H1 (cell line): ENCODE results near the gene SRPK3. TPM values are rescaled to one million over a fixed set of nuclear protein-coding genes. Genes with fewer than 3 reads are reported as not detected.
A peak's percentile ranks its signal among the peaks of the same experiment; 100 is the strongest.

ENCODE experiments used
- CTCF ChIA-PET: fragments of 300-600 bp; sonication (Branson Sonifier 250); formaldehyde crosslinking; loops from one replicate; lab custom pipeline; 2021; ENCODE audit not compliant: partially characterized antibody; lab: Charles Lee
- POLR2A ChIA-PET: fragments of 300-600 bp; sonication (Branson Sonifier 250); formaldehyde crosslinking; loops from one replicate; lab custom pipeline; 2021; ENCODE audit warnings: inconsistent platforms; ENCODE audit not compliant: partially characterized antibody; lab: Charles Lee
- DNase-seq, 2 experiments: peaks; one replicate each; pipeline versions ENCODE4 v3.0.0 to v3.0.0-alpha.2; 2010 to 2022; ENCODE audit warnings: low spot score in 2 of 2, low read depth in 1 of 2, mixed read lengths in 1 of 2
- FAIRE-seq: peaks from 2 replicates; lab custom pipeline; 2011; peaks lifted over from hg19 to GRCh38; lab: Jason Lieb, UNC
- H2AFZ ChIP-seq: 2 replicates; pipeline ENCODE4 v1.8.1; 2012; ENCODE audit warnings: low read length, inconsistent platforms
- H2AK5ac ChIP-seq: 2 replicates; pipeline ENCODE4 v1.6.1; 2013; ENCODE audit warnings: low read depth, low read length
- H2BK120ac ChIP-seq: replicated peaks from 2 replicates; pipeline ENCODE3; 2013; ENCODE audit warnings: low read depth, low read length, inconsistent platforms
- H2BK12ac ChIP-seq: 2 replicates; pipeline ENCODE4 v1.6.1; 2013; ENCODE audit warnings: low read depth, low read length
- H2BK15ac ChIP-seq: 2 replicates; pipeline ENCODE4 v1.6.1; 2013; ENCODE audit warnings: low read length
- H2BK20ac ChIP-seq: 2 replicates; pipeline ENCODE4 v1.6.1; 2013; ENCODE audit warnings: low read length
- H2BK5ac ChIP-seq: 2 replicates; pipeline ENCODE4 v1.6.1; 2013; ENCODE audit warnings: low read depth, low read length
- H3K14ac ChIP-seq: 2 replicates; pipeline ENCODE4 v1.6.1; 2013; ENCODE audit warnings: inconsistent platforms; ENCODE audit not compliant: insufficient read length
- H3K18ac ChIP-seq: 2 replicates; pipeline ENCODE4 v1.6.1; 2013; ENCODE audit warnings: low read length; ENCODE audit errors: extremely low read depth
- H3K23ac ChIP-seq: 2 replicates; pipeline ENCODE4 v1.6.1; 2013; ENCODE audit warnings: inconsistent platforms; ENCODE audit not compliant: insufficient read length
- H3K23me2 ChIP-seq: 2 replicates; pipeline ENCODE4 v1.6.1; 2013; ENCODE audit warnings: low read depth, low read length
- H3K27ac ChIP-seq: 2 replicates; pipeline ENCODE4 v1.6.1; 2011; ENCODE audit warnings: low read depth, low read length, inconsistent platforms
- H3K27me3 ChIP-seq, 4 experiments: replicated peaks in 1 of 4; 1 replicate in 1 of 4; 2 replicates in 3 of 4; pipeline versions ENCODE4 v1.6.1 to v1.8.1; 2011 to 2013; ENCODE audit warnings: low read length in 3 of 4, mild to moderate bottlenecking in 3 of 4, inconsistent platforms in 2 of 4, mixed read lengths in 2 of 4, moderate library complexity in 1 of 4; ENCODE audit not compliant: control insufficient read depth in 3 of 4, insufficient read depth in 3 of 4; ENCODE audit errors: extremely low read depth in 1 of 4
- H3K36me3 ChIP-seq, 4 experiments: 2 replicates each; pipeline versions ENCODE4 v1.6.1 to v1.8.1; 2011 to 2013; ENCODE audit warnings: mild to moderate bottlenecking in 4 of 4, low read length in 3 of 4, moderate library complexity in 2 of 4, control low read depth in 1 of 4, inconsistent platforms in 1 of 4; ENCODE audit not compliant: insufficient read depth in 4 of 4, control insufficient read depth in 2 of 4
- H3K4ac ChIP-seq: replicated peaks from 2 replicates; pipeline ENCODE3; 2013; ENCODE audit warnings: low read length, low read depth, mixed read lengths, inconsistent platforms; ENCODE audit not compliant: insufficient read length
- H3K4me1 ChIP-seq, 4 experiments: replicated peaks in 1 of 4; 1 replicate in 1 of 4; 2 replicates in 3 of 4; pipeline versions ENCODE4 v1.6.1 to v1.8.1; 2011 to 2013; ENCODE audit warnings: low read length in 3 of 4, inconsistent platforms in 2 of 4, mixed read lengths in 1 of 4; ENCODE audit not compliant: insufficient read depth in 4 of 4, control insufficient read depth in 3 of 4
- H3K4me2 ChIP-seq, 2 experiments: 2 replicates each; pipeline versions ENCODE4 v1.6.1 to v1.8.1; 2011 to 2013; ENCODE audit warnings: low read depth in 2 of 2, low read length in 2 of 2, control low read depth in 1 of 2, inconsistent platforms in 1 of 2, mild to moderate bottlenecking in 1 of 2; ENCODE audit not compliant: insufficient read depth in 1 of 2
- H3K4me3 ChIP-seq, 4 experiments: fragments of 200-600, 300-600 bp in 1 of 4; sonication (generic), shearing (Covaris generic), sonication (Bioruptor Twin) in 1 of 4; 2 replicates each; pipeline versions ENCODE4 v1.5.1 to v1.8.1; 2011 to 2016; ENCODE audit warnings: low read length in 4 of 4, low read depth in 3 of 4, control low read depth in 2 of 4, inconsistent platforms in 2 of 4, mild to moderate bottlenecking in 2 of 4, mixed read lengths in 1 of 4, moderate library complexity in 1 of 4; ENCODE audit not compliant: insufficient read depth in 2 of 4; ENCODE audit errors: extremely low read depth in 1 of 4
- H3K56ac ChIP-seq: replicated peaks from 2 replicates; pipeline ENCODE3; 2013; ENCODE audit warnings: low read depth, mild to moderate bottlenecking, mixed read lengths, low read length, inconsistent platforms; ENCODE audit not compliant: insufficient read length
- H3K79me1 ChIP-seq: 2 replicates; pipeline ENCODE4 v1.6.1; 2013; ENCODE audit warnings: low read depth, low read length, control low read depth
- H3K79me2 ChIP-seq, 2 experiments: 2 replicates each; pipeline versions ENCODE4 v1.6.1 to v1.8.1; 2012 to 2013; ENCODE audit warnings: low read length in 2 of 2, mild to moderate bottlenecking in 2 of 2, inconsistent platforms in 1 of 2; ENCODE audit not compliant: insufficient read depth in 2 of 2, control insufficient read depth in 1 of 2
- H3K9ac ChIP-seq, 4 experiments: replicated peaks in 1 of 4; 1 replicate in 1 of 4; 2 replicates in 3 of 4; pipeline versions ENCODE4 v1.6.1 to v1.8.1; 2011 to 2013; ENCODE audit warnings: low read depth in 3 of 4, low read length in 3 of 4, control low read depth in 2 of 4, mild to moderate bottlenecking in 2 of 4, moderate library complexity in 2 of 4, inconsistent platforms in 1 of 4; ENCODE audit errors: extremely low read depth in 1 of 4
- H3K9me3 ChIP-seq, 2 experiments: 2 replicates each; pipeline versions ENCODE4 v1.6.1 to v1.8.1; 2012 to 2013; ENCODE audit warnings: mild to moderate bottlenecking in 2 of 2, moderate library complexity in 2 of 2, control low read depth in 1 of 2, inconsistent platforms in 1 of 2, low read depth in 1 of 2, low read length in 1 of 2, mixed read lengths in 1 of 2; ENCODE audit not compliant: insufficient read depth in 2 of 2
- H4K20me1 ChIP-seq, 2 experiments: replicated peaks in 1 of 2; 2 replicates each; pipeline versions ENCODE3 to v1.8.1; 2011 to 2013; ENCODE audit warnings: inconsistent platforms in 2 of 2, low read length in 2 of 2, mild to moderate bottlenecking in 1 of 2; ENCODE audit not compliant: insufficient read depth in 2 of 2, control insufficient read depth in 1 of 2
- H4K5ac ChIP-seq: 2 replicates; pipeline ENCODE4 v1.6.1; 2013; ENCODE audit warnings: low read length, low read depth, mixed read lengths, inconsistent platforms; ENCODE audit not compliant: insufficient read length
- H4K8ac ChIP-seq: 2 replicates; pipeline ENCODE4 v1.8.0; 2013; ENCODE audit warnings: mild to moderate bottlenecking, moderate library complexity, low read length, inconsistent platforms; ENCODE audit not compliant: insufficient read depth; ENCODE audit errors: extremely low read depth
- H4K91ac ChIP-seq: replicated peaks from 2 replicates; pipeline ENCODE3; 2013; ENCODE audit warnings: low read length, mixed read lengths, inconsistent platforms; ENCODE audit not compliant: insufficient read length
- POLR2A ChIP-seq, 2 experiments: IDR thresholded peaks; 1 replicate in 1 of 2; 2 replicates in 1 of 2; pipeline ENCODE4 v1.6.1; 2011; ENCODE audit warnings: low read depth in 2 of 2, low read length in 2 of 2, mild to moderate bottlenecking in 2 of 2; ENCODE audit errors: control extremely low read depth in 1 of 2
- SIRT6 ChIP-seq: IDR thresholded peaks from one replicate; pipeline ENCODE4 v1.7.1; 2012; ENCODE audit warnings: low read length, inconsistent platforms
- WGBS, 2 experiments: shearing (Covaris generic) in 1 of 2; methylation state at CpG; one replicate each; pipeline versions ENCODE4 v1.1.6 to v1.1.7; 2013 to 2015; ENCODE audit warnings: low lambda C conversion rate in 2 of 2, mixed read lengths in 2 of 2, inconsistent platforms in 1 of 2, low coverage in 1 of 2, missing lambda C conversion rate in 1 of 2; ENCODE audit not compliant: insufficient replicate concordance in 2 of 2, insufficient coverage in 1 of 2, insufficient read length in 1 of 2; ENCODE audit errors: extremely low coverage in 1 of 2, missing lambda C conversion rate in 1 of 2; 5-methylcytosine and 5-hydroxymethylcytosine counted together
- polyA plus RNA-seq, 7 experiments: library from polyadenylated mRNA; depleted of rRNA in 3 of 7; stranded (reverse) in 5 of 7; unstranded in 2 of 7; fragments of >200 nt in 5 of 7; fragments of 200-250 nt in 2 of 7; gene quantifications; 1 replicate in 5 of 7; 2 replicates in 1 of 7; 4 replicates in 1 of 7; pipeline versions ENCODE4 v1.2.1 to v1.2.3, GENCODE V29; 2011 to 2013; ENCODE audit warnings: missing spikeins in 2 of 7, mixed read lengths in 2 of 7
- total RNA-seq: library from RNA; stranded (reverse); fragmentation: NEBNext Ultra II Directional; extraction: Animal tissue kit (Norgen Biotek cat#: 25700); gene quantifications from 2 replicates; pipeline ENCODE4 v1.2.1, GENCODE V29; 2021

SRPK3 gene
- total and polyA plus RNA-seq, 2 of the 8 experiments (the other 6 are each of a cell fraction or from before 2014, with no cell fraction given), result not detected

DNA sequence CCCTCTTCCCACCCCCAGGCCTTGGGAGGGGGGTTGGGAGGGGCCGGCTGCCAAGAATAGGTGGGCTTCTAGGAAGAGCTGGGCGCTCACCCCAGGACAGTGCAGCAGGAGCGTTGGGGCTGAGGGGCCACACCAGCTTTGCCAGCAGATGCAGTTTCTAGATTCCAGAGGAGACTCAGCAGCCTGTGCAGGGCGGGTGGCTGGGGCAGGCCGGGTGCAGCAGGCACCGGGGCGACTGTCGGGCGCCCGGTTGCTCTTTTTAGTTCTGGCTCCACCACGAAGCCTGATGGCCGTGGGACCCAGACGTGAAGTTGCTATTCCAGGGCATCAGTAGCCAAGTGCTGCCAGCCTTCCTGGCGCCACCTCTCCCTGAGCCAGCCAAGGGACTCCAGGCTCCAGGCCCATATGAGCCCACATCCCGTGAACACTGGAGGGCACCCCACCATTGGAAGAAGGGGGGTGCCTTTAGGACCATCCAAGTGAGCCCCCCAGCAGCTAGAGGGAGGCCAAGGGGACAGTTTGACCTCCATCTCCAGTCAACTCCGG lies 19.4 kb downstream of the SRPK3 start:
- H3K14ac ChIP-seq, result no peak overlapping the region
- POLR2A ChIA-PET, result interaction anchor here (0.7 to 2.9 kb wide), 10 partner anchors 8 to 146 kb away, joined by 3 to 11 read pairs (median 4); partner anchors contain the start of gene L1CAM
- TF ChIP-seq SIRT6 (no peak), POLR2A (IDR thresholded peaks at IDR 0.05; ENCODE audit: control extremely low read depth in 1 of 2, low read depth in 2 of 2, low read length in 2 of 2) (peak in 1 of 2 experiments; percentile 50; a peak in 1 of 3 replicates)
- no peak overlapping the region for H3K18ac ChIP-seq
- no peak overlapping the region for H3K4me3 ChIP-seq
- no peak overlapping the region for H3K4me2 ChIP-seq
- H2BK15ac ChIP-seq, result no peak overlapping the region
- WGBS, 2 experiments, result 87% methylated on average over 6 of the region's 16 CpGs; no CpG with 5 or more reads in 1 of the 2 experiments
- DNase-seq (no peak), FAIRE-seq (no peak)
- H3K4me1 ChIP-seq, result peaks cover 0 to 12% (median 4%) of the 10 kb centered on the region in 4 experiments; a peak in 4 of 7 replicates
- no peak overlapping the region for H2BK120ac ChIP-seq
- H3K27me3 ChIP-seq, result no peaks in the 10 kb centered on the region
- no peak overlapping the region for H2BK12ac ChIP-seq
- CTCF ChIA-PET, result interaction anchor here (0.8 to 1.7 kb wide), 4 partner anchors 28 to 84 kb away, joined by 3 to 7 read pairs (median 5); partner anchors contain the start of gene PLXNB3
- no peak overlapping the region for H3K23ac ChIP-seq
- no peaks in the 10 kb centered on the region; the same call in none of the 2 replicates for H3K79me1 ChIP-seq
- H3K56ac ChIP-seq, result no peak overlapping the region
- H4K8ac ChIP-seq, result no peak overlapping the region
- no peak overlapping the region for H2AFZ ChIP-seq
- no peak overlapping the region for H2BK20ac ChIP-seq
- H3K23me2 ChIP-seq, result 0 out of 2 replicates have a peak, but pooled peaks cover 2% of the 10 kb centered on the region
- peaks cover 0 to 38% (median 6%) of the 10 kb centered on the region in 4 experiments; a peak in 3 of 8 replicates for H3K36me3 ChIP-seq
- peaks cover 0 to 9% of the 10 kb centered on the region in 2 experiments; a peak in 1 of 4 replicates for H3K79me2 ChIP-seq
- H3K9ac ChIP-seq, result no peak overlapping the region
- H4K91ac ChIP-seq, result no peak overlapping the region
- H2AK5ac ChIP-seq, result no peak overlapping the region
- H4K20me1 ChIP-seq, result peaks cover 2 to 10% of the 10 kb centered on the region in 2 experiments
- no peaks in the 10 kb centered on the region for H3K9me3 ChIP-seq
- H3K4ac ChIP-seq, result no peak overlapping the region
- H3K27ac ChIP-seq, result no peak overlapping the region
- H4K5ac ChIP-seq, result no peak overlapping the region
- no peak overlapping the region for H2BK5ac ChIP-seq
